GM23248 (cell line): ENCODE measurements around the gene PADI3. TPM values are rescaled to one million over a fixed set of nuclear protein-coding genes. Genes with fewer than 3 reads are reported as not detected.

Experiments used
- DNase-seq: peaks from one replicate; pipeline ENCODE4 v3.0.0-alpha.2; 2015
- H2AFZ ChIP-seq: fragments of 200-600 bp; sonication (generic); 2 replicates; pipeline ENCODE4 v1.6.1; 2016; ENCODE audit warnings: antibody characterized with exemption
- H3F3A ChIP-seq: fragments of 200-600 bp; sonication (generic); 2 replicates; pipeline ENCODE4 v1.6.1; 2016; ENCODE audit warnings: mild to moderate bottlenecking, antibody characterized with exemption, mixed run types; ENCODE audit not compliant: insufficient read depth
- H3K27ac ChIP-seq: fragments of 200-600 bp; sonication (generic); 2 replicates; pipeline ENCODE4 v1.5.1; 2016; ENCODE audit warnings: mild to moderate bottlenecking
- H3K27me3 ChIP-seq: fragments of 200-600 bp; sonication (generic); replicated peaks from 2 replicates; pipeline ENCODE4 v1.6.1; 2016; ENCODE audit warnings: mild to moderate bottlenecking; ENCODE audit not compliant: insufficient read depth
- H3K36me3 ChIP-seq: fragments of 200-600 bp; sonication (generic); 2 replicates; pipeline ENCODE4 v1.6.1; 2016; ENCODE audit warnings: low read depth, mild to moderate bottlenecking
- H3K4me1 ChIP-seq: fragments of 200-600 bp; sonication (generic); 2 replicates; pipeline ENCODE4 v1.6.1; 2016; ENCODE audit warnings: mild to moderate bottlenecking; ENCODE audit not compliant: insufficient read depth
- H3K4me2 ChIP-seq: fragments of 200-600 bp; sonication (generic); one replicate; pipeline ENCODE4 v1.6.1; 2016; ENCODE audit warnings: mild to moderate bottlenecking; ENCODE audit not compliant: unreplicated experiment
- H3K4me3 ChIP-seq: fragments of 200-600 bp; sonication (generic); 2 replicates; pipeline ENCODE4 v1.5.1; 2016; ENCODE audit warnings: mild to moderate bottlenecking
- H3K79me2 ChIP-seq: fragments of 200-600 bp; sonication (generic); 2 replicates; pipeline ENCODE4 v1.6.1; 2016; ENCODE audit warnings: mild to moderate bottlenecking; ENCODE audit not compliant: insufficient read depth
- H3K9ac ChIP-seq: fragments of 200-600 bp; sonication (generic); 2 replicates; pipeline ENCODE4 v1.6.1; 2016; ENCODE audit warnings: mild to moderate bottlenecking
- H3K9me2 ChIP-seq: fragments of 200-600 bp; sonication (generic); 2 replicates; pipeline ENCODE4 v1.6.1; 2016; ENCODE audit warnings: mixed run types, mild to moderate bottlenecking, moderate library complexity; ENCODE audit not compliant: insufficient read depth
- H3K9me3 ChIP-seq: fragments of 200-600 bp; sonication (generic); one replicate; pipeline ENCODE4 v1.6.1; 2017; ENCODE audit warnings: low read depth
- H4K20me1 ChIP-seq: fragments of 200-600 bp; sonication (generic); 2 replicates; pipeline ENCODE4 v1.6.0; 2016; ENCODE audit not compliant: insufficient read depth
- EZH2 ChIP-seq: fragments of 200-600 bp; sonication (generic); IDR thresholded peaks from 2 replicates; pipeline ENCODE4 v1.6.1; 2018; ENCODE audit warnings: antibody characterized with exemption, mild to moderate bottlenecking; ENCODE audit not compliant: insufficient read depth, poor library complexity, severe bottlenecking
- EZH2phosphoT487 ChIP-seq: fragments of 200-600 bp; sonication (generic); IDR thresholded peaks from 2 replicates; pipeline ENCODE4 v1.6.1; 2018; ENCODE audit warnings: antibody characterized with exemption, moderate library complexity, mild to moderate bottlenecking, low read depth; ENCODE audit not compliant: insufficient read depth
- WGBS, 2 experiments: methylation state at CpG; one replicate each; pipeline ENCODE4 v1.1.6; 2015 to 2017; ENCODE audit warnings: low lambda C conversion rate in 2 of 2, low coverage in 1 of 2; ENCODE audit errors: missing lambda C conversion rate in 2 of 2; 5-methylcytosine and 5-hydroxymethylcytosine counted together
- in situ Hi-C: fragments of 300-500 bp; cut with MboI; formaldehyde crosslinking; loops from 2 replicates; pipeline ENCODE4 v1.15.0; 2020
- polyA plus RNA-seq: library from polyadenylated mRNA; unstranded; fragments of >200 nt; fragmentation: Nextera tagmentation; extraction: Ambion mirVana; gene quantifications from 2 replicates; pipeline ENCODE4 v1.2.1, GENCODE V29; 2016
- total RNA-seq: library from RNA; depleted of rRNA; stranded (reverse); fragments of >200 nt; shearing (Covaris generic); gene quantifications from 2 replicates; pipeline ENCODE4 v1.2.3, GENCODE V29; 2014

Gene PADI3
- total and polyA plus RNA-seq, 2 experiments from 2014 or later = not detected

GRCh38 chr1:17308593-17308992 is 59.7 kb downstream of the PADI3 start:
- DNase-seq = no peak
- Histone ChIP-seq H3K4me3 (no peak overlapping the region), H3K9me3 (no peaks in the 10 kb centered on the region), H3K36me3 (no peaks in the 10 kb centered on the region), H3F3A (no peaks in the 10 kb centered on the region), H3K27me3 (peaks cover 17% of the 10 kb centered on the region), H3K27ac (no peak overlapping the region), H3K9ac (no peak overlapping the region), H3K4me2 (no peak overlapping the region), H3K9me2 (no peaks in the 10 kb centered on the region), H4K20me1 (no peaks in the 10 kb centered on the region), H3K4me1 (no peaks in the 10 kb centered on the region), H2AFZ (no peak overlapping the region), H3K79me2 (no peaks in the 10 kb centered on the region)
- in situ Hi-C loops = no loop called here
- TF ChIP-seq EZH2 (no peak), EZH2phosphoT487 (no peak)
- WGBS, 2 experiments = 42 to 46% methylated on average over 6 of the region's 6 CpGs

- Histone ChIP-seq H3F3A (no peaks in the 10 kb centered on the region), H3K79me2 (no peaks in the 10 kb centered on the region), H3K9me3 (no peaks in the 10 kb centered on the region), H3K36me3 (no peaks in the 10 kb centered on the region), H4K20me1 (no peaks in the 10 kb centered on the region), H3K9me2 (no peaks in the 10 kb centered on the region), H3K27ac (no peak overlapping the region), H3K4me2 (no peak overlapping the region), H3K27me3 (peaks cover 24% of the 10 kb centered on the region), H3K4me1 (no peaks in the 10 kb centered on the region), H3K9ac (no peak overlapping the region), H3K4me3 (no peak overlapping the region), H2AFZ (no peak overlapping the region)
- 52 to 53% methylated on average over 8 of the region's 8 CpGs for WGBS, 2 experiments
- in situ Hi-C loops = no loop called here
- TF ChIP-seq EZH2 = no peak
- no peak for TF ChIP-seq EZH2phosphoT487
- no peak for DNase-seq
Observed at GRCh38 chr1:17309426-17310067, 60.6 kb downstream of the PADI3 start.

GRCh38 chr1:17310068-17310640 is 61.3 kb downstream of the PADI3 start:
- H3K27ac ChIP-seq = no peak overlapping the region
- no peak overlapping the region for H3K4me2 ChIP-seq
- H3K9me2 ChIP-seq = no peaks in the 10 kb centered on the region
- no peaks in the 10 kb centered on the region for H4K20me1 ChIP-seq
- H3K79me2 ChIP-seq = no peaks in the 10 kb centered on the region
- no peaks in the 10 kb centered on the region for H3F3A ChIP-seq
- no peak overlapping the region for H2AFZ ChIP-seq
- no peak overlapping the region for H3K9ac ChIP-seq
- no peaks in the 10 kb centered on the region for H3K36me3 ChIP-seq
- in situ Hi-C loops = no loop called here
- TF ChIP-seq EZH2 = no peak
- no peak for TF ChIP-seq EZH2phosphoT487
- DNase-seq = no peak
- H3K9me3 ChIP-seq = no peaks in the 10 kb centered on the region
- WGBS, 2 experiments = 43 to 47% methylated on average over 7 of the region's 7 CpGs
- no peak overlapping the region for H3K4me3 ChIP-seq
- peaks cover 20% of the 10 kb centered on the region for H3K27me3 ChIP-seq
- H3K4me1 ChIP-seq = no peaks in the 10 kb centered on the region

- no peak overlapping the region for H3K4me3 ChIP-seq
- no peak overlapping the region for H3K4me2 ChIP-seq
- no peak for DNase-seq
- H4K20me1 ChIP-seq = no peaks in the 10 kb centered on the region
- H2AFZ ChIP-seq = no peak overlapping the region
- WGBS, 2 experiments = 44 to 51% methylated on average over 9 of the region's 9 CpGs
- peaks cover 23% of the 10 kb centered on the region for H3K27me3 ChIP-seq
- no peaks in the 10 kb centered on the region for H3K79me2 ChIP-seq
- no peaks in the 10 kb centered on the region for H3F3A ChIP-seq
- no peak overlapping the region for H3K27ac ChIP-seq
- H3K36me3 ChIP-seq = no peaks in the 10 kb centered on the region
- TF ChIP-seq EZH2phosphoT487 (no peak), EZH2 (no peak)
- in situ Hi-C loops = no loop called here
- no peaks in the 10 kb centered on the region for H3K9me2 ChIP-seq
- H3K9ac ChIP-seq = no peak overlapping the region
- no peaks in the 10 kb centered on the region for H3K4me1 ChIP-seq
- no peaks in the 10 kb centered on the region for H3K9me3 ChIP-seq
Observed at GRCh38 chr1:17313530-17314309, 64.8 kb downstream of the PADI3 start.
